ENCODE data around the gene MMRN2.

The MMRN2 gene

GRCh38 chr10:86958901-86959736 lies 1.7 kb upstream of the MMRN2 start:
- H3K4me3 ChIP-seq (ENCODE audit: control insufficient read depth, low read depth, low read length) = no peak overlapping the region
- no peak for DNase-seq (ENCODE audit: low read depth)
- TF ChIP-seq, protein P1, sequence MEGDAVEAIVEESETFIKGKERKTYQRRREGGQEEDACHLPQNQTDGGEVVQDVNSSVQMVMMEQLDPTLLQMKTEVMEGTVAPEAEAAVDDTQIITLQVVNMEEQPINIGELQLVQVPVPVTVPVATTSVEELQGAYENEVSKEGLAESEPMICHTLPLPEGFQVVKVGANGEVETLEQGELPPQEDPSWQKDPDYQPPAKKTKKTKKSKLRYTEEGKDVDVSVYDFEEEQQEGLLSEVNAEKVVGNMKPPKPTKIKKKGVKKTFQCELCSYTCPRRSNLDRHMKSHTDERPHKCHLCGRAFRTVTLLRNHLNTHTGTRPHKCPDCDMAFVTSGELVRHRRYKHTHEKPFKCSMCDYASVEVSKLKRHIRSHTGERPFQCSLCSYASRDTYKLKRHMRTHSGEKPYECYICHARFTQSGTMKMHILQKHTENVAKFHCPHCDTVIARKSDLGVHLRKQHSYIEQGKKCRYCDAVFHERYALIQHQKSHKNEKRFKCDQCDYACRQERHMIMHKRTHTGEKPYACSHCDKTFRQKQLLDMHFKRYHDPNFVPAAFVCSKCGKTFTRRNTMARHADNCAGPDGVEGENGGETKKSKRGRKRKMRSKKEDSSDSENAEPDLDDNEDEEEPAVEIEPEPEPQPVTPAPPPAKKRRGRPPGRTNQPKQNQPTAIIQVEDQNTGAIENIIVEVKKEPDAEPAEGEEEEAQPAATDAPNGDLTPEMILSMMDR (IDR thresholded peaks at IDR 0.05; ENCODE audit: control insufficient read depth, insufficient read depth, low read depth, low read length, missing control alignments) = no peak

GRCh38 chr10:86958116-86958900 lies 893 bp upstream of the MMRN2 start, which contains the start of gene SNCG:
SNCG (plus strand) TSS chr10:86958599; CDS start chr10:86958698, 99 bp downstream.
- no peak within 1 kb of the TSS for H3K4me3 ChIP-seq (ENCODE audit: control insufficient read depth, low read depth, low read length)
- TF ChIP-seq, protein P1 (IDR thresholded peaks at IDR 0.05; ENCODE audit: control insufficient read depth, insufficient read depth, low read depth, low read length, missing control alignments) = no peak
- DNase-seq (ENCODE audit: low read depth) = no peak

DNA sequence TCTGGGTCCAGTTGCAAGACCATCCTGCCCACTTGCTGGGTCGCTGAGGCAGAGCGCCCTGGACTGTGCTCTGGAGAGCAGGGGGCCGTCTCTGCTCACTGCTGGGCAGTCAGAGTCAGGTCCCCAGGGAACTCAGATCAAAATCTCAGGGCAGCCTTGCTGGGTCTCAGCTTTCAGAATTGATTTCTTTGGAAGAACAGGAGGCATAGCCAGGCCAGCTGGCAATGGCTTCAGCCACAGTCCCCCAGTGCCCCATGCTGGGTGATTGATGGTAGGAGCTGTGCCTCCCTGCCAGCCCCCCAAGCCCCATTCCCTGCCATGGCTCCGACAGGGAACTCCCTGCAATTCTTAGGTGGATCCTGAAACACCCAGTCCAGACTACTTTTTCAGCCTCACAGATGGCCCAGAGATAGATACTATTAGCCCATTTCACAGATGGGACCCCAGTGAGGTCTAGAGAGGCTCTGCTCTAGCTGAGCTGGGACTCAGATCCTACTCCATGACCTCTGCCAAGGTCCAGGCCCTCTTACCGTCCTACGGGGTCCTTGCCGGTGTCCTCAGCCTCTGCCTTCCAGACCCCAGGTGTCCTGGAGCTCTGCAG lies 467 bp downstream of the MMRN2 start:
- TF ChIP-seq, protein P1 (IDR thresholded peaks at IDR 0.05; ENCODE audit: control insufficient read depth, insufficient read depth, low read depth, low read length, missing control alignments) = no peak
- H3K4me3 ChIP-seq (ENCODE audit: control insufficient read depth, low read depth, low read length) = no peak overlapping the region
- no peak for DNase-seq (ENCODE audit: low read depth)

DNA sequence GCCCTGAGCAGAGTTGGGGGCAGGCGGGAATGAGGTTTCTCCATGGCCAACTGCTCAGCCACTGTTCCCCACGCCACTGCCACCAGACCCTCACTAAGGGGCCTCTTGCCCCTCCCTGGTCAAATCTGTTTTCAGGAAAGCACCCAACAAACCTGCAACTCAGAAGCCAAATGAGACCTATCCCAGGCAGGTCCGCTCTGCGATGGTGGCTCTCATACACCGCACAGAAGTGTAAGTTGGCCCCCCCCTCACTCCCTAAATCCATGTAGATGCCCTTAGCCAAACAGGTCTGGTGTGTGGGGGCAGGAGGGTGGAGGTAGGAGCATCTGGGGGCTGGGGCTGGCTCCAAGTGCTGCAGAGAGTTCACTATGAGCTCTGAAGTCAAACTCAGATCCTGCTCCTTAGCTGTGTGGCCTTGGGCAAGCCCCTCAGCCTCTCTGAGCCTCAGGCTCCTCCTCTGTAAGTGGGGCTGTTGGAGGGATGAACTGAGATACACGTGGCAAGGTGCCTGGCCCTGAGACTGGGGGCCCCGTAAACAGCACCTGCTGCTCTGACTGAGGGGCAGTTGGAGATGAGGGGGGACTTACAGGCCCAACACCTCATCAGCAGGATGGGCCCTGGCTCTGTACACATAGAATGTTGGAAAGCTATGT lies 1.1 kb downstream of the MMRN2 start:
- TF ChIP-seq, protein P1 (IDR thresholded peaks at IDR 0.05; ENCODE audit: control insufficient read depth, insufficient read depth, low read depth, low read length, missing control alignments) = no peak
- H3K4me3 ChIP-seq (ENCODE audit: control insufficient read depth, low read depth, low read length) = no peak overlapping the region
- DNase-seq (ENCODE audit: low read depth) = no peak

DNA sequence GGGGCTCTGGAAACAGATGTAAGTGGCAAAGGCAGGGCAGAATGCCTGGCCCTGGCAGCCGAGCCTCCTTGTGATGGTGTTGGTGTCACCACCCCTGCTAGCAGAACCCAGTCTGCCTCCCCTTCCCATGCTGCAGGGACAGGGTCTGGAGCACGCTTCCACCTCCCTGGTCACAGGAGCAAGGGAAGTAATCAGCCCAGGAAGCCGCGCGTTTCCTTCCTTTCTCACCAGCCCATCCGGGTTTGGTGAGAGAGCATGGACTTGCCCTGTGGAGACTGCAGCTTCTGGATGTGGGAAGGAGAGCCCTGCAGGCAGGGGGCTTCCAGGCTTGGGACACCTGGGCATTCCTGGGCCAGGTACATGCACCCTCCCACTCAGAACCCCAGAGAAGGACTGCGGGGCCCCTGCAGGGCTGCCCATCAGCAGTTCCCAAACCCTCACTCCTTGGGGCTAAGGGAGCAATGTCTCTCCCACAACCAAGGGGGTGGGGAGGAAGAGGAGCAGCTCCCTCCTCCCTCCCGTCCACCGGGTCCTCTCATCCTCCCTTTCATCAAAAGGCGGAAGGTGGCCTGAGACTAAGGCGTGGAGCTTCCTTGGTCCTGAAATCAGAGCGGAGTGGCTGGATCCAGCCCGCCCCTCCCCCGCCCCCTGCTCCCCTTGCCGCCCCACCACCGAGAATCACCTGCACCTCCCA lies 1.8 kb downstream of the MMRN2 start:
- no peak for DNase-seq (ENCODE audit: low read depth)
- no peak overlapping the region for H3K4me3 ChIP-seq (ENCODE audit: control insufficient read depth, low read depth, low read length)
- TF ChIP-seq, protein P1 (IDR thresholded peaks at IDR 0.05; ENCODE audit: control insufficient read depth, insufficient read depth, low read depth, low read length, missing control alignments) = no peak
